GM12878 (cell line): ENCODE data around the gene DNPEP.
"Not testable (repeated sequence)": the region's sequence is repeated elsewhere in the genome, so short reads cannot be mapped to it uniquely, and the experiment has no call there.

Experiments used
- CTCF ChIP-seq, 3 experiments: IDR thresholded peaks in 2 of 3; conservative IDR thresholded peaks in 1 of 3; 2 replicates each; pipeline ENCODE4 v1.5.1; 2011; ENCODE audit warnings: low read depth in 3 of 3, low read length in 3 of 3, mild to moderate bottlenecking in 3 of 3, control low read depth in 2 of 3, moderate library complexity in 2 of 3, inconsistent platforms in 1 of 3, mixed read lengths in 1 of 3; ENCODE audit not compliant: control insufficient read depth in 2 of 3, insufficient read depth in 1 of 3; ENCODE audit errors: extremely low read depth in 1 of 3
- NFYB ChIP-seq: IDR thresholded peaks from 2 replicates; pipeline ENCODE4 v1.6.1; 2011; ENCODE audit warnings: low read depth, mild to moderate bottlenecking, low read length, improper control_type of control experiment, moderate library complexity; ENCODE audit not compliant: insufficient read depth
- SIX5 ChIP-seq: IDR thresholded peaks from 2 replicates; pipeline ENCODE4 v1.6.1; 2011; ENCODE audit warnings: mild to moderate bottlenecking, low read depth, low read length, moderate library complexity; ENCODE audit not compliant: severe bottlenecking

DNA sequence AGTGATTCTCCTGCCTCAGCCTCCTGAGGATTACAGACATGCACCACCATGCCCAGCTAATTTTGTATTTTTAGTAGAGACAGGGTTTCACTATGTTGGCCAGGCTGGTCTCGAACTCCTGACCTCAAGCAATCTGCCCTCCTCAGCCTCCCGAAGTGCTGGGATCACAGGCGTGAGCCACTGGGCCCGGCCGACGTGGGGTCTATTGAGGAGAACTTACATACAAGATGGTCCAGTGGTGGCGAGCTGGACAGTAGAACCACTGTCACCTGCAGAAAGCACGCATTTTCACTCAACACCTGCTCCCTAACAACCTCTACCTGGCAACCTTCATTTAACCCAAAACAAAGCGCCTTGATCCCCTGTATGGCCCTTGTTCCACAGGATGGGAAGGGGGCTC, 7.3 kb upstream of the DNPEP start:
- not testable (repeated sequence) for TF ChIP-seq CTCF (IDR thresholded peaks at IDR 0.05 in 2 of 3, conservative IDR thresholded peaks at IDR 0.05 in 1 of 3; ENCODE audit: control insufficient read depth in 2 of 3, extremely low read depth in 1 of 3, insufficient read depth in 1 of 3, low read depth in 3 of 3, low read length in 3 of 3); SIX5; NFYB
